ENCODE measurements around the gene ZNF544.

ZNF544 gene

DNA sequence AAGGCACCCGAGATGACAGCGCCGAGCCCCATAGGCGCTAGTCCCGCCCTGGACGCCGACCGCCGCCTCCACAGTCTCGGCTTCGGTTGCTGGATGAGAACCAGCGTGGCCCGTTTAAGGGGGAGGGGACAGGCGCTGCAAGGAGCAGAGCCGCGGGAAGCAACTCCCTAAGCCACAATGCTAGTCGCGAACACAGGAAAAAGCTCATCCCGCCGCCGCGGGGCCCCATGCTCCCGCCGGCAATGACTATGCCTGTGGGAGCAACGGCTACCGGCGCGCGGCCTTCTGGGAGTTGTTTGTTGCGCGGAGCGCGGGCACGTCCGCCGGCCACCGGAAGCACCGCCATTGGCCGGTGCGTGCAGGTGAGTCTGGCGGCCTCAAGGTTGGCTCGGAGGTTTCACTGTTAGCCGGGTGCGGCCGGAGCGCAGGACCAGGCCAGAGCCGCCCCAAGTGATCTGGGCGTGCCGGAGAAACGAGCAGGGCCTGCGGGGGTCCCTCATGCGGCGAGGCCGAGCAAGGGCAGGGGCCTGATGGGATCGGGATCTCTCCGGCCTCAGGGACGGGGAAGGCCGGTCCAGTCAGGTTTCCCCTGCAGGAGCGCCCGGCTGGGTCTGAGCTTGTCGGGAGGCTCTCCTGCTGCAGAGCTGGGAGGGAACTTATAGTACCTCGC is at the start of gene ZNF544:
ZNF544 (plus strand) TSS at position 330 of the 670 bp plus-strand sequence. CDS start 15,110 bp downstream, outside the sequence.
- H3K4me3 ChIP-seq = peak within 1 kb of the TSS; percentile 89
- DNase-seq (ENCODE audit: low spot score) = peak; percentile 80
- no peak for TF ChIP-seq CTCF (IDR thresholded peaks at IDR 0.05)

DNA sequence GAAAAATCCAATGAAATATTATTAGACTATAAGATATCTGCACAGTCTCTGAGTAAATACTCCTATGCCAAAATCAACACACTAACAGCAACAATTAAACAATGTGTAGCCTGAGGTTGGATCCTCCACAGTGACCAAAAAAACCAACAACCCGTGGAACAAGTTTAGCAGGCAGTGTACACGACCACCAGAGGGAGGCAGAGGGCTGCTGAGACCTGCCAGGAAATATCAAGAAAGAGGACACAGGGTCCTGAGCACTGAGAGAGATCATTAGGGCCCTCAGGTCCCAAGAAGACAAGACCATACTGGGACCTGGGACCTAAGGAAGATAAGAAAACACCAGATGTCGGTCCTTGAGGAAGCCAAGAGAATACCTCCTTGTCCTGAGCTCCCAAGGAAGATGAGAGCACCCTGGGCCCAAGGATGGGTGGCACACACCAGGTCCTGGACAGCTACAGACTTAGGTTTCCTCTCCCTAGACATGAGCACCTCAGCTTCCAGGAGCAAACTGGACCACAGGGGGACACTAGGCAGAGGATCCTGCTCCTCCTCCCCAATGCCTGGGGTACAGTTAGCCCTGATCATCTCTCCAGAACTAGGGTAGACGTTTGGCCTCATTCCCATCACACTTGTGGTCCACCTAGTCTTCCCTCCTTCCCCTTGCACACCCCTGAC is 46.7 kb upstream of the ZNF544 start:
- H3K27ac ChIP-seq = peak overlapping the region; percentile 89 to 98
- no peak for TF ChIP-seq CTCF (IDR thresholded peaks at IDR 0.05)
- peak; percentile 57 for DNase-seq (ENCODE audit: low spot score)

More for the DNA sequence above, at the start of gene ZNF544:
- H3K27ac ChIP-seq = peak within 1 kb of the TSS; percentile 46 to 76

DNA sequence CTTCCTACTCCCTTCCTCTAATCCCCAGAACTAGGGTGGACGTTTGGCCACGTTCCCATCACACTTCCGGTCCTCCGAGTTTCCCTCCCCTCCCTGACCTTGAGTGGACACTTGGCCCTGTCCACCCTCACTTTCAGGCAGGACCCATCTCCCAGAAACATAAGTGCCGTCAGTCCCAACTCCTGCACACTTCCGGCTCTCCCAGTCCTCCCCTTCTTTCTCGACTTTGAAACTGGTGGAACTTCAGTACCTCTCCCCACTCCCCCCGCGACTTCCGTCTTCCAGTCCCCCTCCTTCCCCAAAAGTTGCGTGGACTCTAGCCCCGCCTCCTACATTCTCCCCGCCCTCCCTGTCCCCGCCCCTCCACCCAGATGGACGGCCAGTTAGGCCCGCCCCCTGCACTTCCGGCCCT is 46.1 kb upstream of the ZNF544 start:
- DNase-seq (ENCODE audit: low spot score) = no peak
- peak overlapping the region; percentile 89 to 98 for H3K27ac ChIP-seq
- TF ChIP-seq CTCF (IDR thresholded peaks at IDR 0.05) = no peak
- H3K4me3 ChIP-seq = peak overlapping the region; percentile 98

More for the DNA sequence above, 46.7 kb upstream of the ZNF544 start:
- peak overlapping the region; percentile 98 for H3K4me3 ChIP-seq

- peak within 1 kb of the TSS; percentile 98 for H3K4me3 ChIP-seq
- peak; percentile 93 for DNase-seq (ENCODE audit: low spot score)
- TF ChIP-seq CTCF (IDR thresholded peaks at IDR 0.05) = no peak
- H3K27ac ChIP-seq = peak within 1 kb of the TSS; percentile 89 to 98
These were observed 45.5 kb upstream of the ZNF544 start, which contains the start of gene ZNF274 for GRCh38 chr19:58182989-58183816. Gene ZNF274 (plus strand): TSS chr19:58183061. CDS start chr19:58183966, 905 bp downstream.

DNA sequence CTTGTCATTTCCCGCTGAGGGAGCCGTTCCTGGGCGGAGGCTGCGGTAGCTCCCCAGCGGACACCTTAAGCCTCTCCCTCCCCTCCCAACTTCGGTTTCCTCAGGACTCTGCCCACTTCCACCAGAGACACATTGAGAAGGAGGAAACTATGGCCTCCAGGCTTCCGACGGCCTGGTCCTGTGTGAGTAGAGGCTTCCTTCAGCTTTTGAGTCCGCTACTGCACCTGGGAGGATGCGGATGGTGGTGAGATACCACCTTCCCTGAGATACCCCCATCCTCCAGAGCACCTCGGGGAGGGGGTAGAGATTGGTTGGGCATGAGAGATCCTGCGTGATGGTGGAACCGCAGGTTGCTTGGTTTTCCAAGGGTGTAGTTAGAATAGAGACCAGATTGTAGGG is 44.9 kb upstream of the ZNF544 start:
- H3K27ac ChIP-seq = peak overlapping the region; percentile 89 to 98
- no peak for TF ChIP-seq CTCF (IDR thresholded peaks at IDR 0.05)
- DNase-seq (ENCODE audit: low spot score) = peak; percentile 85
- peak overlapping the region; percentile 98 for H3K4me3 ChIP-seq

GRCh38 chr19:58196901-58197616 is 31.7 kb upstream of the ZNF544 start:
- H3K4me3 ChIP-seq = peak overlapping the region; percentile 19
- no peak for DNase-seq (ENCODE audit: low spot score)

More at GRCh38 chr19:58196901-58197616, 31.7 kb upstream of the ZNF544 start:
- no peak for TF ChIP-seq CTCF (IDR thresholded peaks at IDR 0.05)
- H3K27ac ChIP-seq = no peak overlapping the region
